ENCODE data around the gene TBC1D2B.

TBC1D2B gene

GRCh38 chr15:78075490-78076230 lies 1.9 kb downstream of the TBC1D2B start:
- no peak overlapping the region for H3K4me3 ChIP-seq (ENCODE audit: low read depth, low read length)

GRCh38 chr15:78073046-78073787 lies 4.3 kb downstream of the TBC1D2B start:
- no peak overlapping the region for H3K4me3 ChIP-seq (ENCODE audit: low read depth, low read length)

GRCh38 chr15:78072080-78072892 lies 5.2 kb downstream of the TBC1D2B start:
- H3K4me3 ChIP-seq (ENCODE audit: low read depth, low read length): no peak overlapping the region

DNA sequence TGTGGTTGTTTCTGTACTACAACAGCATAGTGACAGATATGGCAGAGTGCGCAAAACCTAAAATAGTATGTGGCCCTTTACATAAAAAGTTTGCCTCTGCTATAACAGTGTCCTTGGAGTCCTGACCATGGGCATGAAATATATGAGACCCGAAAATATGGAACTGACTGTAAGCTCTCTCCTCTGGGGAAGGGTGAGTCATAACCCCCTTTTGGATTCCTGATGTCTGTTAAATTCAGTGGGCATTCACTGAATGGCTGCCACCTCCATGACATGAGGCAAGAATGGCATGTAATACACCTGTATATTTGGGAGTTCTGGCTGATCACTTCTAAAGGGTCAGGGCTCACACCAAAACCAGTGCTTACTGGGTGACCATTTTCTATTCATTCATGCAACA lies 6.1 kb downstream of the TBC1D2B start:
- H3K4me3 ChIP-seq (ENCODE audit: low read depth, low read length): no peak overlapping the region

- H3K4me3 ChIP-seq (ENCODE audit: low read depth, low read length): no peak overlapping the region
Measured at GRCh38 chr15:78070049-78070700, 7.3 kb downstream of the TBC1D2B start.

DNA sequence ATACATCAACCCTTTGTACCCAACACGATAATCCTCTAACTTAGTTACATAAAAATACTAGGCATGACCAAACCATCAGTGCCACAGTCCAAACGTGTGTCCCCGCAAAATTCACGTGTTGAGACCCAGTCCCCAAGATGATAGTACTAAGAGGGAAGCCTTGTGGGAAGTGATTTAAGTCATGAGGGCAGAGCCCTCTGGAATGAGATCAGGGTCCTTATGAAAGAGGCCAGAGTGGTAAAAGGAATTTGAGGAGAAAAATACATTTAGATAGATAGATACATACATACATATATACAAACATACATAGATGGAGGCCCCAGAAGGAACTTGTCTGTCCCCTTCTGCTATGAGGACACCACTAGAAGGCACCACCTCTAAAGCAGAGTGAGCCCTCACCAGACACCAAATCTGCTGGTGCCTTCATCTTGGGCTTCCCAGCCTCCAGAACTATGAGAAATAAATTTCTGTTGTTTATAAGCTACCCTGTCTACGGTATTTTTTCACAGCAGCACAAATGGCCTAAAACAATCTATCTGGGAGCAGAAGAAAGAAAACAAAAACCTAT lies 8.0 kb downstream of the TBC1D2B start:
- no peak overlapping the region for H3K4me3 ChIP-seq (ENCODE audit: low read depth, low read length)

- H3K4me3 ChIP-seq (ENCODE audit: low read depth, low read length): no peak overlapping the region
Measured at GRCh38 chr15:78069052-78069414, 8.5 kb downstream of the TBC1D2B start.

- no peak overlapping the region for H3K4me3 ChIP-seq (ENCODE audit: low read depth, low read length)
Measured at GRCh38 chr15:78067328-78068228, 9.9 kb downstream of the TBC1D2B start.

GRCh38 chr15:78065973-78066946 lies 11.3 kb downstream of the TBC1D2B start:
- H3K4me3 ChIP-seq (ENCODE audit: low read depth, low read length): no peak overlapping the region

DNA sequence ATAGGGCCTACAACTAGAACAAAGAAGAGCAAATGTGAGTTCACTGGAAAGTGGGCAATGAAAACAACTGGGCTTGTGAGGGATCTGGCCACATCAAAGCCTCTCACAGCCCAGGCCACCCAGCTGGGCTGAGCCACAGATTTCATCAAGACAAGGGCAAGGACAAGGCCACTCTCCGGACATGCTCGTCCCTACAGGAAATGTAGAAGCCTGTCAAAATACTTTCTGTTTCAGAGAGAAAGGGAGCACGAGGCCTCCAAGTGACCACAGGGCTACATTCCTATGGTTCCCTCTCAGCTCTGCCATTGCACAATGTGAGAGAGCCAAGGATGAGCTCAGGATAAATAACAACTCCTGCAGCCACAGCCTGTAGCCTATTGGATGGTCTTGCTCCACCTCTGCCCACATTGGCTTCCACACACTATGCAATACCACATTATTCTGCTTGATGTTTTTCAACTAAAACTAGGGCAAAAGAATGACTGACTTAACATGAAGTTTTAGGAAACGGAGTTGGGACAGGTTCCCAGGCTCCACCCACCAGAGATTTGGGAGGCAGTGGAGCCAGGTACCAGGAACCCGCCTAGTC lies 12.1 kb downstream of the TBC1D2B start:
- H3K4me3 ChIP-seq (ENCODE audit: low read depth, low read length): no peak overlapping the region

- no peak overlapping the region for H3K4me3 ChIP-seq (ENCODE audit: low read depth, low read length)
Measured at GRCh38 chr15:78064544-78064943, 13.0 kb downstream of the TBC1D2B start.

GRCh38 chr15:78063970-78064385 lies 13.5 kb downstream of the TBC1D2B start:
- H3K4me3 ChIP-seq (ENCODE audit: low read depth, low read length): no peak overlapping the region

DNA sequence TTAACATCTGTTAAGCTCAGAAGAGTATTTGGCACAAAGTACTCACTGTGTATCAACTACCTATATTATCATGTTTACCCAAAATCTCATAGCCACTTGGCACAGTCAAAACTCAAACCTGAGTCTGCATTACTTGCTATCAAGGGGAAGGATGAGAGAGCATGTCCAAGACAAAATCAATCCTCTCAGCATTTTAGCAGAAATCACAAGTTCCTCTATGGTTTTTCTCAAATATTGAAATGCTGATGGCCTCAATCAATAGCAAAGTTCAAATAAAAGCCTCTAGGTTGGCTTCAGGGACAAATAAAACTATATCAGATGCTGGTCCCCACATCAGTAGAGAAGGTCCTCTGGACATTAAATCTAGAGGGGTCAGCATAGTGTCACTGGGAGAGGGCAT lies 14.3 kb downstream of the TBC1D2B start:
- no peak overlapping the region for H3K4me3 ChIP-seq (ENCODE audit: low read depth, low read length)

DNA sequence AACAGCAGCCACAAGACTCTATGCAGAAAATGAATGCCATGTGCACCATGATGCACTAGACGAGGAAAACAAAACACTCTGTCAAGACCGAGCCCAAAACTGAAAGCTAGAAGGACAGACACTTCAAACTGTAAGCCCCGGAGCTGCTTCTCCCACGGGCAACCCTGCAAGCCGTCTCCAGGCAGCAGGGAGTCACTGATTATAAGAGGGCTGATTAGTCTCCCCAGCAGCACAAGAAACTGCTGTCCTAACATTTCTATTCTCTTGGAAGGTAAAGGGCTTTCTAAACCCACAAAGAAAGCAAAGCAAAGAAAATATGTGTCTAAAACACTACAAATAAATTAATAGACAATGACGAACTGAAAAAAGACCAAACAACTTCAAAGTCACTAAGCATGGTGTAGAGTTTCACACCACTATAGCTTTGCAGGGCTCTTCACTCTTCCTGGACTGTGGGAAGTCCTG lies 15.5 kb downstream of the TBC1D2B start:
- H3K4me3 ChIP-seq (ENCODE audit: low read depth, low read length): no peak overlapping the region

DNA sequence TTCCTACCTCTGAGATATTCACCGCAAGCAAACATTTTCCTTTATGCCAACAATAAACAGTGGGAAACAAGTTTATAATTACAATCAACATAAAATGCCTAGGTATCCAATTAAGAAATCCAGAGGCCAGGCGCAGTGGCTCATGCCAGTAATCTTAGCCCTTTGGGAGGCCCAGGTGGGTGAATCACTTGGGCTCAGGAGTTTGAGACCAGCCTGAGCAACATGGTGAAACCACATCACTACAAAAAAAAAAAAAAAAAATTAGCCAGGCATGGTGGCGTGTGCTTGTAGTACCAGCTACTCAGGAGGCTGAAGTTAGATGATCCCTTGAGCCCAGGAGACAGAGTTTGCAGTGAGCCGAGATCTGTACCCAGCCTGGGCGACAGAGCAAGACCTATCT lies 17.3 kb downstream of the TBC1D2B start:
- no peak overlapping the region for H3K4me3 ChIP-seq (ENCODE audit: low read depth, low read length)

GRCh38 chr15:78059110-78059839 lies 18.2 kb downstream of the TBC1D2B start:
- H3K4me3 ChIP-seq (ENCODE audit: low read depth, low read length): no peak overlapping the region

- H3K4me3 ChIP-seq (ENCODE audit: low read depth, low read length): no peak overlapping the region
Measured at GRCh38 chr15:78058401-78058935, 19.0 kb downstream of the TBC1D2B start.
